Amniotic epithelial cell (primary cell): Measurements from ENCODE around the gene SMAD9.

Experiments used
- DNase-seq: peaks from one replicate; pipeline ENCODE4 v3.0.0-alpha.2; 2010; ENCODE audit warnings: low read depth

SMAD9 gene

DNA sequence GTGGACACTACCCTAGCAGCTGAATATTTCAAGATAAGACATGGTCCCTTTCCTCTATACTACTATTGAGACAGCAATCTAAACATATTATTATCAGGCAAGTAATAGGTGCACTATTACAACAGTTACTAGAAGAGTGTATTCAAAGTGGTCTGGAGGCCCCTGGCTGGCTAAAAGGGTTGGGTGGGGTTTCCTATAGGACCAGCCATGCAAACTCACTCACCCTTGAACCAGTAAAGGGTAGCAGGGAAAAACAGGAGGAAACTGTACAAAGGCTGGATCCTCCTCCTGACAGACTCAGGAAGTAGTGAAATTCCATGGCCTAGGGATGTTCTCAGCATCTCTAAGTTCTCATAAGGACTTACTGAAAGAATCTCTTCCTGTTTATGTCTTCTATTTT, 7.7 kb downstream of the SMAD9 start:
- DNase-seq = no peak

DNA sequence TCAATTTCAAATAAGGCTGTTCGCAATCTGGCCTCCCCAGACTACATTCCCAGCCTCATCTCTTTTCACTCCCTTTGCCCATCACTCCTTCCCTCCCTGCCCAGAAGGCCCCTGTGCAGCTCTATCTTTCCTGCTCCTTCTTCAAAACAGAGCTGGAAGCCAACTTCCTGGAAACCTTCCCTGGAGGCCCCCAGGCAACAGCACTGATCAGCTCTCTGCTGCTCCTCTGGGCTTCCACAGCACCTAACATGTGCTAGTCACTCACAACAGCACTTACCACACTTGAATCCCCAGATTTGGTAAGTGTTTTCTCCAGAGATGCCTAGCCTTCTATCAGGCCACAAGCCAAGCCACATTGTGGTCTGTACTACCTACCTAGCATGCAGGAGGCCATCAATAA, 9.5 kb downstream of the SMAD9 start:
- no peak for DNase-seq

DNA sequence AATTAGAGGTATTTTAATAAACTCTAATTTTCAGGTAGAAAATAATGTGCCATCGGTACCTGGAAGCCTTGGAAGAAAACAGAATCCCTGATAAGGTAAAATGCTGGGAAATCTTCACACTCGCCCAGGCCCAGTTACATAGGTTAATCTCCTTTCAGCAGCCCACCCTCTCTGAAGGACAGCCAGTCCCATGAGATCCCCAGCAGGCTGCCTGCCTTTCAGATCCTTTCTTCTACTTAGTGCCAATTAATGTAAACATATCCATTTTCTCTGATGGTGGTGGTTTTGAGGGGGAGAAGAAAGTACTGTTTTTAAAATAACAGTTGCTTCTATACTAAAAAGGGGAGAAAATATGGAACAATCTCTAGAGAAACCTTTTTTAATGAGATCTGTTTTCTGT, 12.2 kb downstream of the SMAD9 start:
- DNase-seq = no peak

DNA sequence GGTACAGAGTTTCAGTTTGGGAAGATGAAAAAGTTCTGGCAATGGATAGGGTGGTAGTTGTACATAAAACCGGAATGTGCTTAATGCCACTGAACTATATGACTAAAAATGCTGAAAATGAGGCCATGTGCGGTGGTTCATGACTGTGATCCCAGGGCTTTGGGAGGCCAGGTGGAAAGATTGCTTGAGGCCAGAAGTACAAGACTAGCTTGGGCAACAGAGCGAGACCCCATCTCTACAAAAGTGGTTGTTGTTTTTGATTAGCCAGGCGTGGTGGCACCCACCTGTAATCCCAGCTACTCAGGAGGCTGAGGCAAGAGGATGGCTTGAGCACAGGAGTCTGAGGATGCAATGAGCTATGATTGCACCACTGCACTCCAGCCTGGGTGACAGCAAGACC, 12.8 kb downstream of the SMAD9 start:
- DNase-seq = no peak

DNA sequence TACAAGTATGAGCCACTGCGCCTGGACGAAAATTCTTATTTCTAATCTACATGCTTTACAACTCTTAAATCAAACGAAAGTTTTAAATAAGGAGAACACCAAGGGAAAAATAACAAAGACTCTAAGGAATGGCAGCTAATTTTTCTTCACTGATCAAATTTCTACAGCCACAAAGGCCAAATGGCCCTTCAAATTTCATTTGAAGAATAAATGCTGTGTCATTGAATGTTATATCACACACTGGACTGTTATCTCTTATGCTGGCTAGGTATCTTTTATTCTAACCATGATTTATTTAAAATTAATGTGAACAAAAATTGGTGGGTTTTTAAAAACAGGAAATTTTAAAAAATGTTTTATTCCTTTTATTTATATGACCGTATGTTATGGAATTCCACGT, 14.1 kb downstream of the SMAD9 start:
- no peak for DNase-seq

DNA sequence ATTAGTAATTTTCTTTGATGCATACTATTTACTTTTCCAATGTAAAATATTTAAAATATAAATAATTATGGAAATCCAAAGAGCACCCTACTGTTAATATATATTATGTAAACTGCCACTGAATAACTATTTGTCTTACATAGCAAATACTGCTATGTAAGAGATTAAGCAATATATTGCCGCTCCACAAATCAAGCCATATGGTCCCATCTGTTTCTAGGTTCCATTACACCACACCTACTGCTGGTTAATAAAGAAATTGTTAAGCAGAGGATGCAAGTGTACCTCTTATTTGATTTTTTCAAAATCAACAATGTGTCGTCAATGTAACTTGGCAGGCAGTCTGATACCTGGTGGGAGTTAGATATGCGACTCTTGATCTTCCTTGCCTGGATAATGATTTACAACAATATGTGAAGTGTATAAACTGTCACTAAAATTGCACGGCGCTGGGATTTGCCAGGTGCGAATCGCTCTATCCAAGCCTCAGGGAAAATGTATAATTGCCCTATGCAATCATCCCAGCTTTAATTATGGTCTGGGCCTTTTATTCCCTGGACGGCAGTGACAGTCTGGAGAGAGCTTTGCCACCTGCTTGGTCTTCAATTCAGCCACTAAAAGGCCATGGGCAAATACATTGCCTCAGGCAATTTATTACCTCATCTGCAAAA, 16.0 kb downstream of the SMAD9 start:
- no peak for DNase-seq

DNA sequence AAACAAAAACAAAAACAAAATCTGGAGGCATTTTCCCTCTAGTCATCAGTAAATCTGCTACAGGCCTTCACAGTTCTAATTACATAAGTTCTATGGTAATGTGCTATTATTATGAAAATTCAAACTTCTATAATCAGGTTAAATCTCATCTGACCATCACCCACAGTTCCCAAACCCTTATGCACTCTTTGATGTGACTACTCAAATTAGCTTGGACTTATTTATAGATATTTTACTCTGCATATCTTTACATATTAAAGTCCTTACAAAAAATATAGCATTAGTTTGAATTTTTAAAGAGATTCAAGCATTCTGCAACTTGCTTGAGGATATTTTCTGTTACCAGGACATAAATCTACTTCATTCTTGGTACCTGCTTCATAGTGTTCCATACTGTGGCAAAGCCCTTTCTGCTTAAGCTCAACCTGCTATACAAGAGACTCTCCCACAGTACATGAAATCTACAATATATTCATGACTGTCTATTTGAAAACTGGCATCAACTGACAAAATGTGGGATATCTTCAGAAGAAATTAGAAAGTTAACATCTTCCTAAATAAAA, 22.9 kb downstream of the SMAD9 start:
- no peak for DNase-seq

DNA sequence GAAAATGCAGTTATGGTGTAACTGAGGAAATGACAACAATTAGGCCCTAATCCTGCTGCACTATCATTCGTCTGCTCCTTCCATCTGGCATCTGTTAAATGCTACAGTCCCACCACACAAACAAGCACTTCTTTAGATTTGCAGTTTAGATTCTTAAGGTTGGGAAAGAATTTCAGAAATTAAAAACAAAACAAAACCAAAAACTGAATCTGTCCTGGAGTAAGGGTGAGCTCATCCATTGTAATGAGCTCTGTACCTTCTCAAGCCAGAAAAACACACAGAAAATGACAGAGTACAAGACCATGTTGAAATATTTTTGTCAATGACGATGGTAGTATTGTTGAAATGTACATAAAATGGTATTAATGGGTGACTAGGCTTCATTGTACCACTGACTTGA, 28.3 kb downstream of the SMAD9 start:
- peak; percentile 85 for DNase-seq

DNA sequence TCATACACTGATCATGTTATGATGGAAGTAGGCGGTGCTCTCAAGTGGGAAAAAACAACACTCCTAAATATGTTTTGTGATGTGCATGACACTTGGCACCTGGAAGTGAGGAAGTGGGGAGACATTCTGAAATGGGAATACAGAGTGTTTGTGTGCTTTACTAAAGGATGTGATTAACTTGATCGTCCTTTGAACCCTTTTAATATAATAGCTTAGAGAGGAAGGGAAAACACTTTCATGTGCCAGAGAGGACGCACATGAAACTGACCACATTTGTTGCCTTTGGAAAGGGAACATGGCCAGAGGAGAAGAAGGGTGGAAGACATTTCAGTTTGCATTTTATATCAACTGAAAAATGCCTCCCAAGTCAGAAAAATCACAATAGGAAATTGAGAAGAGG, 31.4 kb downstream of the SMAD9 start:
- no peak for DNase-seq

DNA sequence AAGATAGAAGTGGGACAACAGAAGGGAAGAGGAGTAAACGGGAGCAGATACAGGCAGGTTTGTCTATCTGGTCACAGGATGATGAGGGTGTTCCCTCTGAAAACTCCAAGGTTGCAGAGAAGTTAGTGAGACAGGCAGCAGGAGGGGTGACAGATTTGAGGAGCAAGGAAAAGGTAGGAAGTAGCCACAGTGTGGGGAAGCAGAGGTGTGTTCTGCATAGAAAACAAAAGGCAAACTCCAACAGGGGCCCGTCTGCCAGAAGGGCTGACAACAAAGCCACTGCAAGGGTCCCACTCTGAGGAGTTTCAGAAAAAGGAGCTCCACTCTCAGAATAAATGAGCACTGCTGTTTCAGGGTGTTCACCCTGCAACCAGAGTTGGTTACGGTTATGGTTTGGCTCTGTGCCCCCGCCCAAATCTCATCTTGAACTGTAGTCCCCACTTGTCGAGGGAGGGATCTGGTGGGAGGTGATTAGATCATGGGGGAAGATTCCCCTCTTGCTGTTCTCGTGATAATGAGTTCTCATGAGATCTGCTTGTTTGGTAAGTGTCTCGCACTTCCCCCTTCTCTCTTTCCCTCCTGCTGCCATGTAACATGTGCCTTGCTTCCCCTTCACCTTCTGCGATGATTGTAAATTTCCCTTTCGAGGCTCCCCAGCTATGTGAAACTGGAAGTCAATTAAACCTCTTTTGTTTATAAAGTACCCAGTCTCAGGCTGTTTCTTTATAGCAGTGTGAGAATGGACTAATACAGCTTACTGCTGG, 32.1 kb downstream of the SMAD9 start:
- no peak for DNase-seq

DNA sequence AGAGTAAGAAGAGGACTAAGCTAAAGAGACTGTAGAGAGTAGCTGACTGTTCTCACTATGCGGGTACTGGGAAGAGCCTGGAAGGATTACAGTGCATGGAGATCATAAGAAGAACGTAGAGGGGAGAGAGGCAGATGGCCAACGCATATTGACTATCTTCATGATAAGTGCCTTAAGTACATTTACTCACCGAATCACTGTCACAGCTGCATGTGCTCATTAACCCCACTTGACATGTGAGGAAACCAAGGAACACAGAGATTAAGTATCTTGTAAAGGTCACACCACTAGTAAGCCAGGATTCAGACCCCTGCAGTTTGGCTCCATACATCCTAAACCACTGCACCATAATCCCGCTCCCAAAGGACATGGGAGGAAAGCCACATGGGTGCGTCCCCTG, 34.1 kb downstream of the SMAD9 start:
- DNase-seq = no peak

DNA sequence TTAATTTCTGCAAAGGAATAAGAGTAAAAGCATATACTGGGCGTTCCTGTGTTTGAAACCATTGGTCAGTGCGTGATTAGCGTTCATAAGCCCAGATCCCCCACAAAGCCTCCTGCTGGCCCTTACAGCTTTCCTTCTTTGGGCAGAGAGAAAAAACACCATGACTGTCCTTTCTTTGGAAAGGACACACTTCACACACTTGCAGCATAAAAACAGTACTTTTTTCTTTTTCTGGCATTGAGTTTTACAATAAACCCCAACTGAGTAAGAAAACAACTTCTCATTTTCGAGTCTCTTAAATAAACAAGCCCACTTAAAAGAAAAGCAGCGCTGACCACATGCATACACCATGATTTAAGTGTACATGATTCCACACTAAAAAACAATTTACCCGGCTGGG, 35.8 kb downstream of the SMAD9 start:
- DNase-seq = no peak

DNA sequence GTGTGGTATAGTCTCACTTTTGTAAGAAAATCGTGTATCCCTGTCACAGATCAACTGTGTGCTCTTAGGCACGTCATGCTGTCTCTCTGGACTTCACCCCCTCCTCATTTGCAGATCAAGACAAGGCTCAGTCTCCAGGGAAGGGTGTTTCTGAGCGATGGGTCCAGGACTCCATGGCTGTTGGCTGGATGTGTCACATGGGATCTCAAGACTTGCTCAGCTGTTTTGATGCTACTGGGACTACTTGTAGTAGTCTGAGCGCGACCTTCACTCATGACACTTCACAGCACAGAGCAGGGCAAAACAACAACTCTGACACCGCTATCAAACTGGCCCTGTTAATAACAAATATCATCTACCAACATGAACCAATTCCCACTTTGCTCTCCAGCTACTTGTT, 36.2 kb downstream of the SMAD9 start:
- no peak for DNase-seq

DNA sequence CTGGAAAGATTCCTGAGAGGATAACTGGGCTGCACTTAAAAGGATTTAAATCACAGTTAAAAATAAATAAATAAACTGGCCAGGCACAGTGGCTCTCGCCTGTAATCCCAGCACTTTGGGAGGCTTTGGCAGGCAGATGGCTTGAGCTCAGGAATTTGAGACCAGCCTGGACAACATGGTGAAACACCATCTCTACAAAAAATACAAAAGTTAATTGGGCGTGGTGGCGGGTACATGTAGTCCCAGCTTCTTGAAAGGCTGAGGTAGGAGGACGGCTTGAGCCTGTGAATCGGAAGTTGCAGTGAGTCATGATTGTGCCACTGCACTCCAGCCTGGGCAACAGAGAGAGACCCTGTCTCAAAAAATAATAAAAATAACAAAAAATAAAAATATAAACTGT, 36.6 kb downstream of the SMAD9 start:
- DNase-seq = peak; percentile 57

DNA sequence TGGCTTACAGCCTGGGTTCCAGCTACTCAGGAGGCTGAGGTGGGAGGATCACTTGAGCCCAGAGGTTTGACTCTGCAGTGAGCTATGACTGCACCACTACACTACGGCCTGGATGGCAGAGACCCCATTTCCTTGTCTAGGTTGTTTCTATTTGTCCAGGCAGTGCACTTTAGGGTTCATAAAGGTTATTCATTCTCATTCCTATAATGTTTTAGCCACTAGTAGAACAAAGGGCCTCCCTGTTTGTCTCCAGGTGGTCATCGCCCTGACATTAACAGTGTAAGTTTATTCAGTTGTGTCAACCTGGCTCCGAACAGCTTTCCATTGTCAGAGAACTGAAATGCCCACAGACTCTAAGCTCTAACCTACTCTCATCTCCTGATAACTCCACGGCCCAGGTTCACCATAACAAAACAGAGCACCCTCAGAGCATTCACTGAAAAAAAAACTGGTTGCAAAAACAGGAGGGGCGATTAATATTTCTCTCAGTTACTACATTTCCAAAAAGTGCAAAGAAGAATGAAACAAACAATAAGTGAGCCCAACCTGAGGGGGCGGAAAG, 37.1 kb downstream of the SMAD9 start:
- DNase-seq = no peak

DNA sequence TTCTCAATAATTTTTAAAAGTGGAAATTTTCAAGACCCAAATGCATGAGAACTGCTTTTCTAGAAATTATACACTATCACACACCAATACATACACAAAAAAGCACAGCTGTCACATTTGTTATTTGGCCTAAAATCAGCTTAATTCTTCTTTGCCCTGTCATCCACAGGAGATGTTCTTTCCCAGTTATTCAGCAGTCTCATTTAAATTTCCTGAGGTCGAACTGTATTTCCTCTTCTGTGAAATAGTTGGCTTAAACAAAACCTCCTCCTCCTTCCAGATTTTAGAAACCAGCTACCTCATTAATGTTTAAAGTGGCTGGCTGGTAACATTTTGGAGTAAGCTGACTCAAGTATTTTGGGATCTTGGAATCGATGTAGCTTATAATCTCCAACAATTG, 39.1 kb downstream of the SMAD9 start:
- DNase-seq = no peak

DNA sequence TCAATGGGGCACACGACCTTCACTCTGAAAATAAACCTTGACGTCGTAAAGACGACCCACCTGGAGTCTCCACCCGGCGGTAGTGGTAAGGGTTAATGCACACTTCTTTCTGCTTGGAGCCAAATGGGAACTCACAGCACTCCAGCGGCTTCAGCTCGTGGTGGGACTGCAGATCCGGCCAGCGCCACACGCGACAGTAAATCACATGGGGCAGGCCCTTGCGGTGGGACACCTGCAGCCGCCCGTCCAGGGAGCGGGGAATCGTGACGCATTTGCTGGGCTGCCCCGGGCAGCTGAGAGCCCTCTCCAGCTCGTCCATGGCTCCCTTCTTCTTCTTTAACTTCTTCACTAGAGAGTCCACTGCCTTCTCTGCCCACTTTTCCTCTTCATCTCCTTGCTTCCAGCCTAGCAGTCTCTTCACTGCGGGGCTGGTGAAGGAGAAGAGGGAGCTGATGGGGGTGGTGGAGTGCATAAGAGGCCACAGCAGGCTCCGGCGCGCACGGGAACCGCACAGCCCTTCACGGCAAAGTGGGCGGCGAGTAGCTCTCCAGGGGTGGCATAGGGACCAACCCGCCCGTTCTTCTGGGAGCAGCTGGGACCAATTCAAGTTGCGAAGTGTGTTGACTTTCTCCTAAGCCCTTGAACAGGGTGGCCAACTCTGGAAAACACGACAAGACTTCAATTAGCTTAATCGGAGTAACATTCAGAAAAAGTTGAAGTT, 40.7 kb downstream of the SMAD9 start:
- DNase-seq = no peak

DNA sequence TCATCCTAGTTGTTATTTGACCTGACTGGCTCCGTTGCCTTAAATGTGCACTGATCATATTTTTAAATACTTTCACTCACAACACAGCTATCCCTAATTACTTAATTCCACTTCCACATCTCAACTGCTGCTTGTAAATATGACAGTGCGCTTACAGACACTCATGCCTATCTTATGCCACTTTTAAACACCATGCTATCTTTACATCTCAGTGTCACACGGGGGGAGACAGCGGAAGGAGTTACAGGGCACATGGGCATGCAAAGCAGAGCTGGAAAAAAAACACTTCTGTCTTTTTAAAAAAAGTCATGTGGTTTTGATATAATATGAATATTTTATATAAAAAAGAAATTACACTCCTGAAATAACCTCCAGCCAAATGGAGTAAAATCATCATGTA, 44.1 kb downstream of the SMAD9 start:
- DNase-seq = no peak

DNA sequence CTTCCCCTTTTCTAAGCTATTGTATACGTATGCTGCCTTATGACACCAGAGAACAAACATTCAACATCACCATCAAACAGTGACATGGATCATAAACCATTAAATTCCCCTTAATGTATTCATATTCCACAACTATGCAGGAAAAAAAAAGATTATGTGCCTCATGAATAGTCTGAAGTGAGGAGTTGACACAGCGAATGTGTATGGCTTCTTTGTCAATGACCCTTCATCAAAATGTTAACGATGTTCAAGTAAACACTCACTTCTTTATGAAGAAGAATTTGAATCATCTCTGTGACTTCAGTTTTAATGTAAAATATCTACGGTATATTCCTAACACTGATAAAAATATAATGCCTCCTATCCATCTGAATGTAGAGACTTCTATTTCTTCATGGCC, 44.6 kb downstream of the SMAD9 start:
- no peak for DNase-seq

DNA sequence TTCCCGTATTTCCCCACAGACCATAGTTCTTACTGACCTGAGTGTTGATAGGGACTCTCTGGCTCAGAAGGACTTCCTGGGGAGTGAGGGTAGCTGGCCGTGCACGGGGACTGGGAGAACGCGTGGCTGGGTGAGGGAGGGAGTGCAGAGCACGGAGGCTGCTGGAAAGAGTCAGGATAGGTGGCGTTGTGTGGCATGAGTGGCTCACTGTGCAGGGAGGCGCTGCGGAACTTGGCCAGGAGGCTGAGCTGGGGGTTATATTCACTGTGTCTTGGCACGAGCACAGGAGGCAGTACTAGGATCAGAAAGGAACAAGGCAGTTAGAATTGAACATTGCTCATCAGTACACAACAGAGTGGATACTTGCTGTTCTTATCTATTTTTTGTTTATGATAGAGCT, 47.4 kb downstream of the SMAD9 start:
- peak; percentile 31 for DNase-seq

DNA sequence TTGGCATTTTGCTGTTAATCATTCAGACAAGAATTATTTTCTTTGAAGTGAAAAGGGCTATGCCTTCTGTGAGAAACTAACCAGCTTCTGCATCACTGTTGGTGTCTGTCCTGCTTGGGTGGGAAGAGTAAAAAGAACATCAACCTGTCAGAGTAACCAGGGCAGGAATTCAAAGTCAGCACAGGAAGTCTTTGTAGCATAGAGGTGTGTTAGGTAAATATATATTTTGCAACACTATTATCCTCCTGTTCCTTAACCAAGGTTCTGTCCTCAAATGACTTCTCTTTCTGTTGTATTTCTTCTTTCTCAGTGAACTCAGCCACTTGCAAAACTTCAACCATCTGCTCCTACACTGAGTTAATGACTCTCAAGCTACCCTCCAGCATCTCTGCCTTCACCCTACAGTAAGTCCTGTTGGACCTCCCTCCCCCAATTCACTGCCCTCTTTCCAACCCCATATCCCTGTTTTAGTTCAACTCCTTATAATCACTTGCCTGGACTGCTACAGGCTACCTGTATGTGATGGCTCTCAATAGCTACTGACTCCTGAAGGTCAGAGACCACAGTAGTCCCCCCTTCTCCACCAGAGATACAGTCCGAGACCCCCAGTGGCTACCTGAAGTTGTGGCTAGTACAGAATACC, 49.9 kb downstream of the SMAD9 start:
- DNase-seq = no peak

DNA sequence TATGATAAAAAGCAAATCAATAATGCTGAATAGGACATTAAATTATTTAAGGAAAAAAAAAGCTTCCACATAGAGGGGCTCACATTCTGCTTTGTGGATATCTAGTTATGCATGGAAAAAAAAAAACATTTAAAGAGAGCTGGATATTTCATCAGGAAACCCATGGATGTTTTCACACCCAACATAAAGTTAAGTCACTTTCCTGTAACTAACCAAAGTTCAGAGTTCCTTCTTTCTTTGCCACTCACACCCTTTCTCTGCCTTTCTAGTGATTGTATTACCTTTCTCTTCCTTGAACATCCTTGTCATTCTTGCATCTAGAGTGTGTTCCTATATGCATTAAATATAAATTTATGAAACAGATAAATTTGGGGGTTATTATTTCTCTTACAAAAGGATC, 53.8 kb downstream of the SMAD9 start:
- no peak for DNase-seq
